HS-5 (cell line): ENCODE measurements around the gene SHMT2.
A peak's percentile ranks its signal among the peaks of the same experiment; 100 is the strongest.

Source experiments
- DNase-seq: peaks from one replicate; pipeline ENCODE4 v3.0.0-alpha.2; 2012; ENCODE audit warnings: low read depth

Gene SHMT2

GRCh38 chr12:57229634-57230380 lies at the start of gene SHMT2:
Gene SHMT2 (plus strand): TSS chr12:57229711. CDS start chr12:57229779, 68 bp downstream.
- peak; percentile 85 for DNase-seq

- DNase-seq = no peak
These were observed 49.1 kb upstream of the SHMT2 start for GRCh38 chr12:57180321-57180989.

- no peak for DNase-seq
These were observed 48.4 kb upstream of the SHMT2 start for GRCh38 chr12:57181072-57181471.

GRCh38 chr12:57181561-57182155 lies 47.9 kb upstream of the SHMT2 start:
- no peak for DNase-seq

- DNase-seq = peak; percentile 25
These were observed 46.5 kb upstream of the SHMT2 start for GRCh38 chr12:57182918-57183575.

GRCh38 chr12:57183939-57184725 lies 45.4 kb upstream of the SHMT2 start:
- no peak for DNase-seq

GRCh38 chr12:57185403-57185802 lies 44.1 kb upstream of the SHMT2 start:
- DNase-seq = no peak

- DNase-seq = no peak
These were observed 43.5 kb upstream of the SHMT2 start for GRCh38 chr12:57185906-57186508.

- no peak for DNase-seq
These were observed 42.1 kb upstream of the SHMT2 start for GRCh38 chr12:57187222-57188089.

- DNase-seq = no peak
These were observed 41.5 kb upstream of the SHMT2 start for GRCh38 chr12:57188090-57188425.

GRCh38 chr12:57190037-57190436 lies 39.5 kb upstream of the SHMT2 start:
- no peak for DNase-seq

GRCh38 chr12:57190821-57191220 lies 38.7 kb upstream of the SHMT2 start:
- DNase-seq = no peak

GRCh38 chr12:57191410-57191809 lies 38.1 kb upstream of the SHMT2 start:
- DNase-seq = no peak

GRCh38 chr12:57192920-57193319 lies 36.6 kb upstream of the SHMT2 start:
- no peak for DNase-seq

- DNase-seq = no peak
These were observed 35.7 kb upstream of the SHMT2 start for GRCh38 chr12:57193706-57194245.

- no peak for DNase-seq
These were observed 35.3 kb upstream of the SHMT2 start for GRCh38 chr12:57194253-57194652.

- no peak for DNase-seq
These were observed 34.3 kb upstream of the SHMT2 start for GRCh38 chr12:57195186-57195585.

GRCh38 chr12:57195611-57196371 lies 33.7 kb upstream of the SHMT2 start:
- no peak for DNase-seq

- DNase-seq = no peak
These were observed 33.1 kb upstream of the SHMT2 start for GRCh38 chr12:57196439-57196838.

GRCh38 chr12:57196956-57197355 lies 32.6 kb upstream of the SHMT2 start:
- no peak for DNase-seq
